ENCODE measurements around the gene MFSD12.

Gene MFSD12

GRCh38 chr19:3557461-3558248 lies at the start of gene MFSD12:
Gene MFSD12 (minus strand): TSS chr19:3557586. CDS start chr19:3557403, 183 bp downstream.
- H3K4me3 ChIP-seq (ENCODE audit: low read depth, low read length) = peak within 1 kb of the TSS; percentile 87
- no peak for TF ChIP-seq CTCF (IDR thresholded peaks at IDR 0.05; ENCODE audit: low read depth, low read length)

GRCh38 chr19:3606690-3607289 lies 49.4 kb upstream of the MFSD12 start, which contains the start of gene TBXA2R:
Gene TBXA2R (minus strand): TSS chr19:3606875. CDS start chr19:3600634, 6,241 bp downstream.
- peak within 1 kb of the TSS; percentile 58 for H3K4me3 ChIP-seq (ENCODE audit: low read depth, low read length)
- TF ChIP-seq CTCF (IDR thresholded peaks at IDR 0.05; ENCODE audit: low read depth, low read length) = no peak

- peak overlapping the region; percentile 58 for H3K4me3 ChIP-seq (ENCODE audit: low read depth, low read length)
- TF ChIP-seq CTCF (IDR thresholded peaks at IDR 0.05; ENCODE audit: low read depth, low read length) = no peak
These were observed 48.8 kb upstream of the MFSD12 start for GRCh38 chr19:3606174-3606689.

- peak overlapping the region; percentile 58 for H3K4me3 ChIP-seq (ENCODE audit: low read depth, low read length)
- no peak for TF ChIP-seq CTCF (IDR thresholded peaks at IDR 0.05; ENCODE audit: low read depth, low read length)
These were observed 48.4 kb upstream of the MFSD12 start for GRCh38 chr19:3605770-3606169.

GRCh38 chr19:3605361-3605760 lies 48.0 kb upstream of the MFSD12 start:
- no peak overlapping the region; the same call in 1 of the 2 replicates for H3K4me3 ChIP-seq (ENCODE audit: low read depth, low read length)
- no peak for TF ChIP-seq CTCF (IDR thresholded peaks at IDR 0.05; ENCODE audit: low read depth, low read length)

- no peak overlapping the region for H3K4me3 ChIP-seq (ENCODE audit: low read depth, low read length)
- no peak for TF ChIP-seq CTCF (IDR thresholded peaks at IDR 0.05; ENCODE audit: low read depth, low read length)
These were observed 47.6 kb upstream of the MFSD12 start for GRCh38 chr19:3604987-3605343.

All from WI38 (cell line).